IMR-90 (cell line): ENCODE measurements around the gene B9D1. TPM values are rescaled to one million over a fixed set of nuclear protein-coding genes. Genes with fewer than 3 reads are reported as not detected.

Experiments used
- ATAC-seq: fragments of 200-7000 bp; cut with Tn5 transposase; 2 replicates; pipeline ENCODE4 v1.9.1; 2020; ENCODE audit warnings: low read depth, mild to moderate bottlenecking, moderate library complexity
- BruUV-seq: library from RNA; stranded (reverse); fragments of 400-500 nt; replicated peaks from 2 replicates; lab custom pipeline; 2021; lab: Mats Ljungman, UMichigan
- CTCF ChIA-PET: fragments of 300-600 bp; formaldehyde crosslinking; extraction: SDS; loops from one replicate; lab custom pipeline; 2021; ENCODE audit warnings: antibody characterized with exemption; lab: Yijun Ruan, JAX
- POLR2A ChIA-PET: fragments of 300-600 bp; sonication (Branson Sonifier 250); formaldehyde crosslinking; loops from one replicate; lab custom pipeline; 2022; ENCODE audit warnings: antibody characterized with exemption; ENCODE audit not compliant: unreplicated experiment; lab: Charles Lee
- DNase-seq: peaks from one replicate; pipeline ENCODE4 v3.0.0; 2013
- H2AFZ ChIP-seq: replicated peaks from 2 replicates; pipeline ENCODE3; 2013; ENCODE audit warnings: low read length, mild to moderate bottlenecking; ENCODE audit not compliant: poor library complexity
- H2AK5ac ChIP-seq: 2 replicates; pipeline ENCODE4 v1.6.1; 2013; ENCODE audit warnings: low read depth, low read length, inconsistent platforms
- H2AK9ac ChIP-seq: replicated peaks from 2 replicates; pipeline ENCODE3; 2013; ENCODE audit warnings: mild to moderate bottlenecking, low read depth, low read length, moderate library complexity; ENCODE audit not compliant: poor library complexity
- H2BK120ac ChIP-seq: 2 replicates; pipeline ENCODE4 v1.6.1; 2013; ENCODE audit warnings: low read depth, low read length, inconsistent platforms
- H2BK15ac ChIP-seq: 3 replicates; pipeline ENCODE4 v1.6.1; 2013; ENCODE audit warnings: low read depth, low read length, inconsistent platforms
- H2BK20ac ChIP-seq: 2 replicates; pipeline ENCODE4 v1.6.1; 2013; ENCODE audit warnings: low read depth, mild to moderate bottlenecking, inconsistent platforms, low read length, moderate library complexity
- H2BK5ac ChIP-seq: 2 replicates; pipeline ENCODE4 v1.6.1; 2013; ENCODE audit warnings: mild to moderate bottlenecking, low read depth, low read length, inconsistent platforms; ENCODE audit not compliant: poor library complexity, severe bottlenecking
- H3K14ac ChIP-seq: replicated peaks from 2 replicates; pipeline ENCODE4 v1.6.1; 2013; ENCODE audit warnings: low read depth, low read length, inconsistent platforms
- H3K18ac ChIP-seq: 2 replicates; pipeline ENCODE4 v1.6.1; 2013; ENCODE audit warnings: low read depth, low read length, control low read depth
- H3K23ac ChIP-seq: 2 replicates; pipeline ENCODE4 v1.6.1; 2013; ENCODE audit warnings: low read depth, low read length, inconsistent platforms
- H3K27ac ChIP-seq: 2 replicates; pipeline ENCODE4 v1.5.1; 2013; ENCODE audit warnings: mild to moderate bottlenecking, control low read depth, low read length; ENCODE audit not compliant: insufficient read depth
- H3K27me3 ChIP-seq: 2 replicates; pipeline ENCODE4 v1.6.1; 2013; ENCODE audit warnings: low read length; ENCODE audit not compliant: control insufficient read depth, insufficient read depth
- H3K36me3 ChIP-seq: 2 replicates; pipeline ENCODE4 v1.6.1; 2013; ENCODE audit warnings: low read length, mixed read lengths; ENCODE audit not compliant: control insufficient read depth, insufficient read depth
- H3K4ac ChIP-seq: 2 replicates; pipeline ENCODE4 v1.6.1; 2013; ENCODE audit warnings: low read depth, low read length, inconsistent platforms
- H3K4me1 ChIP-seq: 2 replicates; pipeline ENCODE4 v1.6.1; 2013; ENCODE audit warnings: low read length, mixed read lengths; ENCODE audit not compliant: control insufficient read depth, insufficient read depth
- H3K4me2 ChIP-seq: 2 replicates; pipeline ENCODE4 v1.6.1; 2013; ENCODE audit warnings: low read depth, mild to moderate bottlenecking, control low read depth, low read length, moderate library complexity
- H3K4me3 ChIP-seq: 2 replicates; pipeline ENCODE4 v1.5.1; 2013; ENCODE audit warnings: low read depth, mild to moderate bottlenecking, control low read depth, low read length, moderate library complexity; ENCODE audit not compliant: insufficient read depth
- H3K56ac ChIP-seq: 2 replicates; pipeline ENCODE4 v1.6.1; 2013; ENCODE audit warnings: low read length, inconsistent platforms; ENCODE audit not compliant: insufficient read depth; ENCODE audit errors: extremely low read depth
- H3K79me1 ChIP-seq, 2 experiments: 2 replicates each; pipeline ENCODE4 v1.6.1; 2013; ENCODE audit warnings: low read length in 2 of 2, inconsistent platforms in 1 of 2, low read depth in 1 of 2
- H3K9ac ChIP-seq: 2 replicates; pipeline ENCODE4 v1.6.1; 2013; ENCODE audit warnings: low read depth, low read length, control low read depth
- H3K9me1 ChIP-seq: 2 replicates; pipeline ENCODE4 v1.6.1; 2013; ENCODE audit warnings: low read length, inconsistent platforms; ENCODE audit not compliant: insufficient read depth
- H3K9me3 ChIP-seq: 2 replicates; pipeline ENCODE4 v1.6.1; 2013; ENCODE audit warnings: low read length; ENCODE audit not compliant: control insufficient read depth, insufficient read depth
- H4K20me1 ChIP-seq: 2 replicates; pipeline ENCODE4 v1.6.1; 2013; ENCODE audit warnings: low read length, inconsistent platforms; ENCODE audit not compliant: insufficient read depth
- H4K5ac ChIP-seq: 2 replicates; pipeline ENCODE4 v1.6.1; 2013; ENCODE audit warnings: mild to moderate bottlenecking, low read depth, low read length, control low read depth
- H4K8ac ChIP-seq, 2 experiments: 2 replicates each; pipeline ENCODE4 v1.6.1; 2013; ENCODE audit warnings: low read depth in 2 of 2, low read length in 2 of 2, control low read depth in 1 of 2, inconsistent platforms in 1 of 2
- H4K91ac ChIP-seq: 2 replicates; pipeline ENCODE4 v1.6.1; 2013; ENCODE audit warnings: low read depth, low read length, inconsistent platforms; ENCODE audit not compliant: insufficient read depth
- BHLHE40 ChIP-seq: fragments of 150-350 bp; IDR thresholded peaks from 2 replicates; pipeline ENCODE4 v1.6.1; 2016; ENCODE audit warnings: mild to moderate bottlenecking, low read depth, low read length
- CHD1 ChIP-seq: IDR thresholded peaks from 2 replicates; pipeline ENCODE4 v1.6.1; 2012; ENCODE audit warnings: low read depth, low read length, improper control_type of control experiment
- MAZ ChIP-seq: IDR thresholded peaks from 2 replicates; pipeline ENCODE4 v1.6.1; 2012; ENCODE audit warnings: low read depth, mild to moderate bottlenecking, low read length, improper control_type of control experiment, moderate library complexity, borderline replicate concordance
- MXI1 ChIP-seq: IDR thresholded peaks from 2 replicates; pipeline ENCODE4 v1.6.1; 2012; ENCODE audit warnings: low read depth, mild to moderate bottlenecking, low read length, moderate library complexity, borderline replicate concordance
- POLR2A ChIP-seq: IDR thresholded peaks from 2 replicates; pipeline ENCODE4 v1.6.1; 2012; ENCODE audit warnings: mild to moderate bottlenecking, low read depth, low read length
- RAD21 ChIP-seq: IDR thresholded peaks from 2 replicates; pipeline ENCODE4 v1.6.1; 2012; ENCODE audit warnings: low read length, improper control_type of control experiment
- RCOR1 ChIP-seq: IDR thresholded peaks from 2 replicates; pipeline ENCODE4 v1.6.1; 2012; ENCODE audit warnings: mild to moderate bottlenecking, low read length, improper control_type of control experiment; ENCODE audit not compliant: insufficient replicate concordance
- SMC3 ChIP-seq: fragments of 150-350 bp; IDR thresholded peaks from 2 replicates; pipeline ENCODE4 v1.6.1; 2016; ENCODE audit warnings: low read depth, mild to moderate bottlenecking, antibody characterized with exemption, low read length, moderate library complexity
- WGBS, 2 experiments: methylation state at CpG; one replicate each; pipeline versions ENCODE4 v1.1.5 to v1.1.7; 2013; ENCODE audit warnings: missing lambda C conversion rate in 2 of 2; ENCODE audit not compliant: insufficient read length in 1 of 2; ENCODE audit errors: extremely low coverage in 2 of 2; 5-methylcytosine and 5-hydroxymethylcytosine counted together
- dilution Hi-C: fragments of 300-500 bp; cut with HindIII; formaldehyde crosslinking; loops from one replicate; pipeline ENCODE4 v1.14.3; 2018; ENCODE audit warnings: low sequenced_read_pairs; ENCODE audit not compliant: unreplicated experiment
- in situ Hi-C: fragments of 300-500 bp; cut with MboI; formaldehyde crosslinking; loops from 3 replicates; pipeline ENCODE4 v1.14.3; 2019; ENCODE audit warnings: low sequenced_read_pairs, inconsistent platforms, mixed read lengths
- intact Hi-C: fragments of 100-400 bp; cut with micrococcal nuclease; formaldehyde crosslinking; loops from 2 replicates; pipeline ENCODE4 v1.10.0; 2022
- polyA plus RNA-seq, 3 experiments: library from polyadenylated mRNA; depleted of rRNA; stranded (reverse); fragments of >200 nt; gene quantifications; 2 replicates each; pipeline ENCODE4 v1.2.3, GENCODE V29; 2012; ENCODE audit warnings: low replicate concordance in 1 of 3
- total RNA-seq: library from RNA; depleted of rRNA; stranded (reverse); fragments of >200 nt; gene quantifications from 2 replicates; pipeline ENCODE4 v1.2.3, GENCODE V29; 2012
- TF ChIP-seq, protein P1 (sequence below): fragments of 150-350 bp; IDR thresholded peaks from 2 replicates; pipeline ENCODE4 v1.6.1; 2017; ENCODE audit warnings: mild to moderate bottlenecking, antibody characterized with exemption, low read length, low read depth
- TF ChIP-seq, protein P2 (sequence below): conservative IDR thresholded peaks from 2 replicates; pipeline ENCODE4 v1.5.1; 2012; ENCODE audit warnings: mild to moderate bottlenecking, low read depth, low read length, improper control_type of control experiment

Gene B9D1
- total and polyA plus RNA-seq, 2 of the 4 experiments (the other 2 are of a cell fraction) = 42.5 to 43.8 TPM

DNA sequence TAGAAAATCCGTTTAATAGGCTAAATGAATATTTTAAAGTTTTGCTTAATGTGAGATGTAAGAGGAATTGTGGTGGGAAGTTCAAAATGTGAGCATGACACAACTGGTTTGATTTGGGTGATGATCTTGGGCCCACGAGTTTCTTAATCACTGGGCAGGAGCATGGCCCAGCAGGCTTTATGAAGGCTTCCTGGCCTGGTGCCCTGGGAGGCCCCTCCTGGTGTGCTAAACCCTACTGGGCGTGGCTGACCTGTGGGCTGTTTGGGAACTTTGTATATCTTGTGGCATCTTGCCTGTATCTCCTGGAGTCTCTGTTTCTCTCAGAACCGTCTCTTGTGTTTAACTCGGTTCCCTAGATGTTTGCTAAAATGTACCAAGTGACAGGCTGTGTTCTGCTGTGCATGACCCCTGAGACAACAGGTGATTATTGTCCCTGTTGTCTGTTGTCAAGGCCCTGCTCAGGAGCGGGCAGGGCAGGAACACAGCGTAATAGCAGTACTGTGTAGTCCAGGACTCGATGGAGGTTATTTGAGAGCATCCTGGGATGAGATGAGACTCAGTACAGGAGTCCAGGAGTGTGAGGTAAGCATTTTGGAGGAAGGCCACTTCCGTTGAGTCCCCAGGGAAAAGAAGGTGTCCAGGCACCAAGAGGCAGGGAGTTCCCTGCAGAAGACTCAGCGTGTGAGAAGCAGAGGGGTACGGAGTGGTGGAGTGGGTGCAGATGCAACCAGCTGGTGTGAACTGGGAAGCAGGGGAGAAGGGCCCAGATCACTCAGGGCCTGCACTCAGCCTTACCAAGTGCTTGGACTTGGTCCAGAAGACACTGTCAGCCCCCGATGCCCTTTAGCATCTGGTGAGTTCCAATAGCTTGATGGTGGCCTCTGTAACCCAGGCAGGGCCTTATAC lies 48.5 kb downstream of the B9D1 start:
- no peak overlapping the region for H2AK5ac ChIP-seq
- H3K4me3 ChIP-seq = no peak overlapping the region
- H3K4me2 ChIP-seq = no peak overlapping the region
- no peaks in the 10 kb centered on the region for H3K27me3 ChIP-seq
- H3K4me1 ChIP-seq = peaks cover 11% of the 10 kb centered on the region
- H3K9me1 ChIP-seq = peaks cover 24% of the 10 kb centered on the region
- in situ Hi-C loops = no loop called here
- H3K9ac ChIP-seq = no peak overlapping the region
- H3K18ac ChIP-seq = no peak overlapping the region
- H2AFZ ChIP-seq = no peak overlapping the region
- H3K14ac ChIP-seq = no peak overlapping the region
- H3K36me3 ChIP-seq = peaks cover 39% of the 10 kb centered on the region
- H4K5ac ChIP-seq = no peak overlapping the region
- no peak overlapping the region for H4K91ac ChIP-seq
- peaks cover 6 to 51% of the 10 kb centered on the region in 2 experiments for H3K79me1 ChIP-seq
- H2BK15ac ChIP-seq = no peak overlapping the region
- ATAC-seq (no peak), DNase-seq (no peak)
- H3K9me3 ChIP-seq = no peaks in the 10 kb centered on the region
- dilution Hi-C loops = no loop called here
- peaks cover 9% of the 10 kb centered on the region; the same call in 1 of the 2 replicates for H4K20me1 ChIP-seq
- intact Hi-C loops = no loop called here
- no peak overlapping the region for H4K8ac ChIP-seq
- no peak overlapping the region for H3K4ac ChIP-seq
- H2BK20ac ChIP-seq = no peak overlapping the region
- POLR2A ChIA-PET = no interaction called here
- H2BK120ac ChIP-seq = no peak overlapping the region
- no peak overlapping the region for H3K27ac ChIP-seq
- TF ChIP-seq, protein P1, sequence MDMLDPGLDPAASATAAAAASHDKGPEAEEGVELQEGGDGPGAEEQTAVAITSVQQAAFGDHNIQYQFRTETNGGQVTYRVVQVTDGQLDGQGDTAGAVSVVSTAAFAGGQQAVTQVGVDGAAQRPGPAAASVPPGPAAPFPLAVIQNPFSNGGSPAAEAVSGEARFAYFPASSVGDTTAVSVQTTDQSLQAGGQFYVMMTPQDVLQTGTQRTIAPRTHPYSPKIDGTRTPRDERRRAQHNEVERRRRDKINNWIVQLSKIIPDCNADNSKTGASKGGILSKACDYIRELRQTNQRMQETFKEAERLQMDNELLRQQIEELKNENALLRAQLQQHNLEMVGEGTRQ = no peak
- no peak for TF ChIP-seq RAD21
- TF ChIP-seq MXI1 = no peak
- TF ChIP-seq POLR2A = no peak
- TF ChIP-seq CHD1 = no peak
- TF ChIP-seq RCOR1 = no peak
- no peak for TF ChIP-seq SMC3
- TF ChIP-seq MAZ = no peak
- TF ChIP-seq, protein P2, sequence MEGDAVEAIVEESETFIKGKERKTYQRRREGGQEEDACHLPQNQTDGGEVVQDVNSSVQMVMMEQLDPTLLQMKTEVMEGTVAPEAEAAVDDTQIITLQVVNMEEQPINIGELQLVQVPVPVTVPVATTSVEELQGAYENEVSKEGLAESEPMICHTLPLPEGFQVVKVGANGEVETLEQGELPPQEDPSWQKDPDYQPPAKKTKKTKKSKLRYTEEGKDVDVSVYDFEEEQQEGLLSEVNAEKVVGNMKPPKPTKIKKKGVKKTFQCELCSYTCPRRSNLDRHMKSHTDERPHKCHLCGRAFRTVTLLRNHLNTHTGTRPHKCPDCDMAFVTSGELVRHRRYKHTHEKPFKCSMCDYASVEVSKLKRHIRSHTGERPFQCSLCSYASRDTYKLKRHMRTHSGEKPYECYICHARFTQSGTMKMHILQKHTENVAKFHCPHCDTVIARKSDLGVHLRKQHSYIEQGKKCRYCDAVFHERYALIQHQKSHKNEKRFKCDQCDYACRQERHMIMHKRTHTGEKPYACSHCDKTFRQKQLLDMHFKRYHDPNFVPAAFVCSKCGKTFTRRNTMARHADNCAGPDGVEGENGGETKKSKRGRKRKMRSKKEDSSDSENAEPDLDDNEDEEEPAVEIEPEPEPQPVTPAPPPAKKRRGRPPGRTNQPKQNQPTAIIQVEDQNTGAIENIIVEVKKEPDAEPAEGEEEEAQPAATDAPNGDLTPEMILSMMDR = no peak
- TF ChIP-seq BHLHE40 = no peak
- CTCF ChIA-PET = no interaction called here
- H3K56ac ChIP-seq = no peak overlapping the region
- peak overlapping the region; percentile 65 for H2AK9ac ChIP-seq
- WGBS, 2 experiments = 96% methylated on average over 8 of the region's 12 CpGs; no CpG with 5 or more reads in 1 of the 2 experiments
- H2BK5ac ChIP-seq = no peak overlapping the region
- BruUV-seq = no TSS peak
- no peak overlapping the region for H3K23ac ChIP-seq
